Inferior parietal cortex (tissue), 1 donor: Measurements from ENCODE around the gene IKZF1.

Experiments used
- DNase-seq: peaks from one replicate; pipeline ENCODE4 v3.0.0-alpha.2; 2016; ENCODE audit errors: extremely low spot score

The IKZF1 gene

DNA sequence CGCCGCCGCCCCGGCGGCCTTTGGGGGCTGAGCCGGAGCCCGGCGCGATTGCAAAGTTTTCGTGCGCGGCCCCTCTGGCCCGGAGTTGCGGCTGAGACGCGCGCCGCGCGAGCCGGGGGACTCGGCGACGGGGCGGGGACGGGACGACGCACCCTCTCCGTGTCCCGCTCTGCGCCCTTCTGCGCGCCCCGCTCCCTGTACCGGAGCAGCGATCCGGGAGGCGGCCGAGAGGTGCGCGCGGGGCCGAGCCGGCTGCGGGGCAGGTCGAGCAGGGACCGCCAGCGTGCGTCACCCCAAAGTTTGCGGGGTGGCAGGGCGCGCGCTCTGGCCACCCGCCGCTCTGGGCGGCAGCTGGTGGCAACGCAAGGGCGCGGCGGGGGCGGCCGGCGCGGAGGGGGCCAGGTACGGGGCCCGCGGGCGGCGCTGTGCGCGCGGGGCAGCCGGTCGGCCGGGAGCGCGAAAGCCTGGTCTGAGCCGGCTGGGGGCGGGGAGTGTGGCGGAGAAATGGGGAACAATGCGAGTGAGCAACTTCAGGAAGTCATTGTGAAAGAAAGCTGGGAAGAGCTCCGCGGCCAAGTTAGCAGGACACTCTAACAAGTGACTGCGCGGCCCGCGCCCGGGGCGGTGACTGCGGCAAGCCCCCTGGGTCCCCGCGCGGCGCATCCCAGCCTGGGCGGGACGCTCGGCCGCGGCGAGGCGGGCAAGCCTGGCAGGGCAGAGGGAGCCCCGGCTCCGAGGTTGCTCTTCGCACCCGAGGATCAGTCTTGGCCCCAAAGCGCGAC lies at the start of gene IKZF1:
Gene IKZF1, plus strand, starts transcription at position 588 of the 782 bp plus-strand sequence. CDS start 14,346 bp downstream, outside the sequence.
- DNase-seq = no peak

DNA sequence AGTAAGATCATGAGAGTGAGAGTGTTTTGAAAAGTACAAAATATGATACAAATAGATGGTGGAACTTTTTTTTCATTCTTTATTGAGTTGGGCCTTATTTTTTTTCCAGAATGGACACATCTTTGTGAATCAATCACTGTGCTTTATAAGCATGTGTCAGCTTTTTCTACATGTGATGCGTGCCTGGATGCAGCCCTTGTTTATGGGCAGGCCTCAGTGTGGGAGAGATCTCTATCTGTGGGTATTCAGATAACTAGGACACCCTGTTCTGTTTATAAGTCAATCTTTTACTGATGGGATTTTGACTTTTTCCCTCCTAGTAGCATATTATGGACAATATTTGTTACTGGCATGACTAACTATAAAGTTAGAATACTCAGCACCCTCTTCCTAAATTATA lies 42.9 kb upstream of the IKZF1 start:
- no peak for DNase-seq

DNA sequence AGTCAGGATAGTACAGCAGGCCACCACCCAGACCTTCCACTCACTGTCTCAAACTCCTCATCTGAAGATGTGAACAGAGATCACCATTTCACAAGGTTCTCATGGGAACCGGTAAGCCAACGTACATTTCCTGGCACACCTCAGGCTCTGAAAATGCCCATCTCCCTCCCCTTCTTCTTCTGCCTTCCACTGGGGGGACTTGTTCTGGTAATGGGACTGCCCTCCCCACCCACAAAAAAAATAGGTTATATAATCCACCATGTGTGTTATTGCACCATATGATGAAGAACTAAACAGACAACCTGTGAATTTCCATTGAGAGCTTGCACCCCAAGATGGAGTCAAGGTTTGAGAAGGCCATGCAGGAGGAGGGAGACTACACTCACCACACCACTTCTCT lies 42.1 kb upstream of the IKZF1 start:
- no peak for DNase-seq

DNA sequence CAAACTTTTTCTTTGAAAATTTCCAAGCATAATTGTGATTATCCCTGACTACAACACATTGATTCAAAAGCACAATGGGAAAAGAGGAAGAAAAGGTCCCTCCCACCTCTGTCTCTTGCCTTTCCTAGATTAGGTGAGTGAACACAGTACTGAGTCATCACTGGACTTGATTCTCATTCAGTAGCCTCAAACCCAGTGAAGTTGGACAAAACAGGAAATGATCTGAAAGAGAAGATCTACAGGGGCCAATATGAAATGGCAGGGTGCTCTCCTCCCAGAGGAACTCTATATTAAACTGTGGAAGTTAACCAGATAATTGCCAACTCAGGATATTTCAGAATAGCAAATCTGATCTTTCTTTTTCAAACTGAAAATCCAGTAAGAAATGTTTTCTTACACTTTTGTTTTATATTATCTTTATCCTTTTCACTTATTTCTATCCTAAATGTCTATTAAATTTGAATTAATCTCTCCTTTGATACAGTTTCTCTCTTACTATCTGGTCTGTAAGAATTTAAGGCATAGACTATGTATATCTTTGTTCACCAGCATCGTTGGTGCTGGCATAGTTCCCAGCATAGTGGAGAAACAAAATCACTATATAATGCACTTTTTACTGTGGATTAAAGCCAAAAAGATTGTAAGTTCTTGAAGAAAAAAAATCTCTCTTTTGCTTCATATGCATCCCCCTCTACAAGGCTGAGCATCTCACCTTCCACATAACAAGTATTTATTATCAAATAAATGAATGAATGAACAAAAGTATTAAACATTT lies 41.4 kb upstream of the IKZF1 start:
- DNase-seq = peak; percentile 8

DNA sequence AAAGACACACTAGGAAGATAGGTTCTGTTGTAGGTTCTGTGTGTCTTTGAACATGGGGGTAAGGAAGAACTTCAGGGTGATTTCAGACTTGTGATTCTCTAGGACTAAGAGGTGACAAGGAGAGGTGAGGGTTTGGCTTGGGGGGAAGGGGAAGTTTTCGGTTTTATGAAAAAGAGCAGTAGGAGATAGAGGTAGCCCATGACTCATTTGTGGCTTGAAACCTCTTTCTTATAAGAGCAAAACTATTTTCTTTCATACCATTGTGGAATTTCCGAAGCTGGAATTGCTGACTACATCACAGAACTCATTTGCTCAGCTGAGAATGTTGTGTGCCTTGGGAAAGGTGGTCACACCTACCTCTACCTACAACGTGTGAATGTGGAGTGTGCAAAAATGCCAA lies 39.6 kb upstream of the IKZF1 start:
- no peak for DNase-seq

DNA sequence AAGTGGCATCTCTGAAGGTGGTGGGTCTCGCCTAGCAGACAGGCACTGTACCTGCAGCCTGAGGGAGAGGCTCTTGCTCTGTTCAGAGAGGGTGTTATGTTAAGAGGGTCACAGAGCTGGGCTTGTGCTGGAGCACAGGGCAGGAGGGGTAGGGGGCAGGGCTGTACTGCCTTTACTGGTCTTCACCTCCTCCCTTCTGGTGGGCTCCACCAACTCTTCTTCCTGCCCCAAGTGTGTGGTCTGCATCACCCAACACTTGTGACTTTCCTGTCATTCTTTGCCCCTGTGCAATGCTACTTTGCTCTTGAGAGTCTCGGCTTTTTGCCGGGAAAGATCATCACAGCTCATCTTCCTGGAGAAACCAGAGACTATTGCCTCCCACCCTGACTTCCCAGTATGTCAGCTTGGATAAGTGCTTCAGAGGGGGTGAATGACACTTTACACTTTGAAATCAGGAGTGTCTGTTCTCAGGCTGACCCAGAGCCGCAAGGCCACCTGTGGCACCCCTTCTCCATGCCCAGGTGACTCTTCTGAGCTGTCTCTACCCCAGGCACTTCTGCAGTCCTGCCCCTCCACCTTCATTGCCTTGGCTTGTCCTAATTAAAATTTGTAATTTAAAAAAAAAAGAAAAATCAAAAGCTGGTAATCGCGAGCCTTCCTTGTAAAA lies 38.4 kb upstream of the IKZF1 start:
- DNase-seq = no peak

DNA sequence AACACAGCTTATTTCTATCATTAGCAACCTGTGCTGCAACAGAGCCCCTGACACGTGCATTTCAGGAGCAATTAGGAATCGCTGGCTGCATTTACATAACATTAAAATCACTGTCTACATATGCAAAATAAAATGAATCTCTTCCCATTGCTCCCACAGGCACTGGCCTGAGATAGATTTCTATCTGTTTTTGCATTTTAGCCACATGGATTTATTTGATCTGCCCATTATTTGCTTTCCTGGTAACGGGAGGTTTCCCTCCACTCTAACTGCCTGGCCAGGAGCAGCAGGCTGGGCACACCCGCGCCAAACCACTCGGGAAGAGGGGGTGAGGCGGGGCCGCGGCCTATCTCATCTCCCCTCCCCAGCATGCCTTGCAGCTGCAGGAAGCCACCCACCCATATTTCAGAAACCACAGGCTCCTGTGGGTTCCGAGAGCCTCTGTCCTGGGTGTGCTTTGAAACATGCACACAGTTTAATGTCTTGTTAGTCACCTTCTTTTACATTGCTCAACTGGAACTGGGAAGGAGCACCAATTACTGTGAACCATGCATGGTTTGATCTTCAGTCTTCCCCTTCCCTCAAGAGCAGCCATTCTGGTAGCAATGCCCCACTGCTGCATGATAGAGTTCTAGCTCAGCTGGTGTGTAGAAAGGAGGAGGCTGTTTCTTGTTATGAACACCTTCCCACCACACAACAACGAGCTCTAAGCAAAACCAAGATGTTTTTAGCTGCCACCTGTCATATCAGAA lies 37.7 kb upstream of the IKZF1 start:
- DNase-seq = no peak

DNA sequence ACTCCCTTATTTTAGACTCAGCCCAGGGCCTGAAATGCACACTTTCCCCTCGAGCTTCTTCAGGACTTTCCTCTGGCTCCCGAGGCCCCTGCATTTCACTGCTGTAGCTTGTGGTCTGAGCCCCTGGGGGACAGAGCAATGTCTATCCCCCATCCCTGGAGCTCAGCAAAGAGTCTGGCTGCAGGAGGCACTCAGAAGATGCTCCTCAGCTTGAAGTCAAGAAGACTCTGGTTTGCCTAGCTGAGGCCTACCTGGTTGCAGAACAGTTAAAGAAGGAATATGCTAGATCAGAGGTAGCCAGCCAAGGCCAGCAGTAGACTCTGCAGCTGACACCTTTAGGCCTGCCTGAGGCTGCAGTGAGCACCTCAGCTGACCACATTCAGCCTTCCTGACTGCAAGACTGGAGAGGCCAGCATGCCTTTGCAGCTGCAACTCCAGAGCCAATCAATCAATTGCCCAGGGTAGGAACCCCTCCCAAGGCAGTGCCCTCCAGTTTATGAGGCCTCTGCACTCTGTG lies 36.9 kb upstream of the IKZF1 start:
- DNase-seq = no peak

DNA sequence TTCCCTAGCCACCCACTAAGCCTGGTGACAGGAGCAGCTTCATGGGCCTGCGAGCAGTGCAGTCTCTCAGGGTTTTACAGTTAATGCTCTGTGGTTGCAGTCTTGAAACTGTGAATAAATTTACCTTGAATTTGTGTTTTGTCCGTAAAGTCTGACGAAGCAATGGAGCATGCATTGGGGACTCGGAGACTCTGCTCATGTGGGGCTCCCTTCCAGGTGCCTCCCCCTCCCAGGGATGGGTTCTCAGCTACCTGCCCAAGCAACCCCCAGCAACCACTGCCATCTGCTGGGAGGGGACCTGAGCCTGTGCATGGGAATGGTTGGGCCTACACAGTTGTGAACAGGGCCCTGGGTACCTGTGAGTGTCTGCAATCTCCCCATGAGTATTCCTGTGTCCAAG lies 36.3 kb upstream of the IKZF1 start:
- no peak for DNase-seq

DNA sequence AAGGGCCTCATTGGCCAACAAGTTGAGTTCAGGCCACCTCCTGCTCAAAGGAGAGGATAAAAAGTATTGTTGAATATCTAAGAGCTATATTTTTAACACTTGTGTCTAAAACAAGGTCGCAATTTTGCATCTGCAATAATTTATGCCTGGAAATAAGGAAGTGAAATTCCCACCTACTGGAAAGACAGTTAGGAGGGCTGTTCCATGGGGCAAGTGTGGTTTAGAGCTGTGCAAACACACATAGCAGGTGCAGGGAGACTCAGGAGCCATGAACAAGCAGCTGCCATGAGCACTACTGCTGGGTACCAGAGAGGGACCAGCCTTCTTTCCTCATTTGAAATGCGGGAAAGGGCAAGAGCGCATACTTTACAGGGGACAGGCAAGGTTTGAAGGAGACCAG lies 35.5 kb upstream of the IKZF1 start:
- DNase-seq = no peak

DNA sequence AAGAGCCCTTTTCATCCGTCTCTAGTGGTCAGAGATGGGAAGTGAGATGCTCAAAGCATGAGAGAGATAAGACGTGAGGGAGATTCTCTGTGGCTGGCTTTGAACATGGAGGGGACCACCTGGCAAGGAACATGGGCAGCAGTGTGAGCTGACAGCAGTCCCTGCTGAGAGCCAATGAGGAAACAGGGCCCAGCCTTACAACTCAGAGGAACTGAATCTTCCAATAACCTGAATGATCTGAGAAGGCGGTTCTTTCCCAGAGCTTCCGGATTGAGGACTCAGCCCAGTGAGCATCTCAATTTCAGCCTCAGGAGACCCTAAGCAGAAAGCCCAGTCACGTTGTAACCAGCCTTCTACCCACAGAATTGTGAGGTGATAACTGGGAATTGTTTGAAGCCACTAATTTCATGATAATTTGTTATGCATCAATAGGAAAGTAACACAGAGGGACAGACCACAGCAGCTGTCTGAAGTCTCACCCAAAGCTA lies 33.9 kb upstream of the IKZF1 start:
- no peak for DNase-seq

DNA sequence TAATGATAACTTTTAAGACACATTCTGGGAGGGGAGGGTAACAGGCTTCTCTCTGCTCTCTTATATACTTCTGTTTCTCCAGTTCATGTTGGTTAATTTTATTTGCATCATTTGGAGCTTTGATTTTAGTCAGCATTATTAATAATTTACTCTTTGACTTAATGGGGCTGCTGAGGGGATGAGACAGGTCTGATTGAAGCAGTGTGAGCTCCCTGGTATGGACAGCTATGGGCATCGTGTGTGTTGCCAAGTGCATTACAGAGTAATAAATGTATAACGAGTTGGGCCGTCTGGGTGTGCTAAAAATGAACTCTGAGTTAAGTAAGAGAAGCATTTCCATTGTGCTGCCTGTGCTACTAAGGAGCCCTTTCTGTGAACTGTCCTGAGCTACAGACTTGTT lies 31.7 kb upstream of the IKZF1 start:
- no peak for DNase-seq

DNA sequence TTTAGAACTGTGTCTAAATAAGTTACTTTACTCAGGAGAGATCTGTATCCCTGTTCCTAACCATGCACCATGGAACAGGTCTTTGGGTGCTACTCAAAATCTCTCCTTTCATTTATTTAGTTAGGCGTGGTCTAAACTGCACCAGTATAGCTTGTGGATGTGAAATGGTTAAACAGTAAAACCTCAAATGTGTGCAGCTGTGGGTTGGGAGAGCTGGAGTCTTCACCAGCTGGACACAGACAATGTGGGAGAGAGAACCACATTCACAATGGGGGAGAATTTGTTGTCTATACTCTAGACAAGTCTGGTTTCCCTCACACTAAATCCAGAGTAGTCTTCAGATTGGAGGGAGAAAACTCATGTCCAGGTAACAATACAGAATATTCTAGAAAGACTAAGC lies 31.2 kb upstream of the IKZF1 start:
- no peak for DNase-seq

DNA sequence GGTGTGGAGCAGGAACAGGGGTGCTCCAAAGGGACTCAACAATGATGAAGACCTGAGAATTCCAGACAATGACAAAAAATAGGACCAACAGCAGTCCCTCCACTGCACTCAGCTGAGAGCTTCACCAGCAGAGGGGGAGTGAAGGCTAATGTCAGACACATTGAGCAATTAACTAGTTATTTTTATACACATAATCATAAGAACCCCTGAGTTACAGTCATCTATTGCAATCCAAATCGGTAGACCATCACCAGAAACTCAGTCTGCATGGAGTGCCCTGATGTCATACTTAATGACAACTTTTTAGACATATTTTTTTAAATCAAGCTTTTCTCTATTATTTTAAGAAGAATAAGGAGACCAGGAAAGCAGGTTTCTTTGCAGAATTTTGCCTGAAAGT lies 30.6 kb upstream of the IKZF1 start:
- DNase-seq = no peak

DNA sequence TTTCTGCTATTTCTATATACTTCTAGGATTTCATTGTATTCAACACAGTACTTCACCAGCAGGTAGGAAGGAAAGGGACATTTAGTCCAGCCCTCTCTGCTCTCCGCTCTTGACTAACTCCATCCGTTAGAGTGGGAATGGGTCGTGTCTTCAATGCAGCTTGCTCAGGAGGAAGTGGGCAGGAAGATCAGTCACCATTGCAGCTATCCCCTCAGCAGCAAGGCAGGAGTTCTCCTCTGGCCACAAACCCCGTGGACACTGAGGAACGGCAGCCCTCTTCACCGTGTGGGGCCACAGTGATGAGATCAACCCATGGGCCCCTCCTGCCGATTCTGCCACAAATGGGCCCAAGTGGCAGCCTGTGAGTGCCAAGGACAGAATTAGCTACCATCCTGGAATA lies 30.2 kb upstream of the IKZF1 start:
- no peak for DNase-seq

DNA sequence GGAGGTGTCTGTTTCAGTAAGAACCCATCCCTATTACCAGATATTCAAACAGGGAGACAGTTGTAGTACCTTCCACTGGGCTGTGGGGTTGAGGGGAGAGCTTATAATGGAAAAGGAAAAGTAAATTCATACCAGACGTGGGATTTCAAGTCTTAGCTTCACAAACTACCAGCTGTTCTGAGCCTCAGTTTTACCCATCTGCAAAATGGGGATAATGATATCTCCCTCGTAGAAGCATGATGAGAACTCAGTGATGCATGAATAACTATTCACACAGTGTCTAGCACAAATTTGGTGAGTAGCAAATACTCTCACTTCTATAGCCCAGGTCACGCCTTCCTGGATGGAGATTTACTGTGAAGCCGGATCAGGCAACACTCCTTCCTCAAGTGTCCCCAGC lies 29.1 kb upstream of the IKZF1 start:
- no peak for DNase-seq

DNA sequence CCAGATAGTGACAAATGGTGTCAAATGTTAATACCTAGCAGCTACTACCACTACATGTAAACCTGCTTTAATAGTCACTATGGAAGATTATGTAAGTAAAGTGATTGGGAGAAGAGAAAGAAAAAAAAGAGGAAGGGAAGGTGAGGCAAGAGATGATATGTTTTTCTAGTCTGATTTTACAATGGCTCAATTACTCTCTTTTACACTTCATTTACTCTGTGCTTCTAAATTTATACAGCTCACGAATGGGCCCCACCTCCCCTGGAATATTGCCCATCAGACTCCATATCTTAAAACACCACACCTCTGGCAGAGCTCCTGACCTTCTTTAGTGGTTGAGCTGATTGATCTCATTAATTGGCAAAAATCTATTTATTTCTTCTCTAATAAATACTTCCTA lies 28.0 kb upstream of the IKZF1 start:
- no peak for DNase-seq

DNA sequence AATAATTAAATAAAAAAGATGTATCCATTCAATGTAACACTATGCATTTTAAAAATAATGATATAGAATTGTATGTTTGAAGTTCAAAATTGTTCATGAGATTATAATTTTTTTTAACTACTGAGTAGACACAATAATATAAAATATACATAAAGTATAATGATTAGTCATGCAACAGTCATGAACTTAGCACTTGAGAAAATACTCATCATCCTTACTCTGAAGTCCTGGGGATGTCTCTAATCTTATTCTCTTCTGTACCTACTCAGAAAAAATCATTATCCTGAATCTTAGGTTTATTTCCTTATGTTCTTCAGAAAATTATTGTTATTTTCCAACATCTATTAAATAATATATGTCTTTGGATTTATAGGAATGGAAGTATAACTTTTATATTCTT lies 26.4 kb upstream of the IKZF1 start:
- DNase-seq = no peak

DNA sequence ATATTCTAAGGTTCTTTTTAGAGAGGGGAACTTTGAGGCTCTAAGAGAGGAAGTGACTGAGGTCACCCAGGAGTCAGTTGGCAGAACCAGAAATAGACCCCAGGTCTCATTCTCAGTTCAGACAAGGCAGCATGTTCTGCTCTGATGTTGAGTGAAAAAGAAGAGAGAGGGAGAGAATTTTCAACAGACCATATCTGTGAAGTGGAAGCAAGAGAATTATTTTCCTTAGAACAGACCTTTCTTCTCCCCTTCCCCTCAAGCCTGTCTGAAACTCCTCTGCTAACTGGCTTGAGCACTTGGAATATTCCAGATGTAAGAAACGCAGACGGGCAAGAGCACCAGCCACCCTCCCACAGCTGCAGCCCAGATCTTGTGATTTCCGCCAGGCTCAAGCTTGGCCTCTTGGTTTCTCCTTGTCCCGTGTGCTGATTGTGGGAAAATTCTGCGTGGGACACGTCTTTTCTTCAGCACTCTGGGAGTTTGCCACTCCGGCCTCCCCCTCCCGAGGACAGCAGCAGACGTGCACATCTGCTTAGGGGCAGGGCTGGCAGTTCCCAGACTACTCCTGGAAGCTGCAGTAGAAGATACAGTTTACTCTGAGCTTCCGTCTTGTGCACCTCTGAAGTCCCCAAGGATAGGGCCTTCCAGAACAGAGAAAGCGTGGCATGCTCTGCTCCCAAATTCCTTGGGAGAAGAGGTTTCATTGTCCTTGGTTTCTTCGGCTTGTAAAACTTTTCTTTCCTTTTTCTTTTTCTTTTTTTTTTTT lies 22.7 kb upstream of the IKZF1 start:
- no peak for DNase-seq

DNA sequence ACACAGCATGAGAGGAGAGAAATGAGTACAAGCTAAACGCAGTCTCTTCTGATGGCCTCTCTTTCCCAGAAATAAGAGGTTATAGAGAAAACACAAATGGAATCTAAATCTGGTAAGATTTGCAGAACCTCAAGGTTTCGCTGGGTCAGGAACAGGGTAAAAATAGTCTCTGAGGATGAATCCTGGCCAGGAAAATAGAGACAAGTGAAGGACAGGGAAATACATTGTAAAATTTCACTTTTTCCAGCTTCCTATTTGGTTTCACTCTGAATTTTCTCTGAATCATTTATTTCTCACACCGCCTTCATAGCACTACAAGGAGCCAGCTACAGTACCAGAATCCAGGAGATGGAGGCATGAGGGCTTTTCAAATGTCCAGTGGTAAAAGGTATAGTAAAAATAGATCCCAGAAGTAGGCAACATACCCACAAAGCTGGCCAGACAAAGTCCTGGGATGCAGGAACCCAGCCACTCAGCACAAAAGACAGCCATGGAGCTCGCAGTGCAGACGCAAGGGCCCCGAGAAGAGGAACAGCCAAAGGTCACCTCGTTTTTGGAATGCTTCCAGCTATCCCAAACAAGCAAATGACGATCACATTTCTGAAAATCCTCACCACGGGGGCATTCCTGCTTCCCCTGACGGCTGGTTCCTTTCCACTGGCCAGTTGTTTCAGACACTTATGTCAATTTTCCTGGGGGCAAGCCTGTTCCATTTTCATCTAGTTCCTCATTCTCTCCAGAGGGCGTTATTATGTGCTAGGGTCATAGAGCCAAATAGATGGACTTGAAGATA lies 21.5 kb upstream of the IKZF1 start:
- no peak for DNase-seq
